GM23248 (cell line): Measurements from ENCODE around the gene GNL3. TPM values are rescaled to one million over a fixed set of nuclear protein-coding genes. Genes with fewer than 3 reads are reported as not detected.

ENCODE experiments used
- DNase-seq: peaks from one replicate; pipeline ENCODE4 v3.0.0-alpha.2; 2015
- H2AFZ ChIP-seq: fragments of 200-600 bp; sonication (generic); 2 replicates; pipeline ENCODE4 v1.6.1; 2016; ENCODE audit warnings: antibody characterized with exemption
- H3F3A ChIP-seq: fragments of 200-600 bp; sonication (generic); 2 replicates; pipeline ENCODE4 v1.6.1; 2016; ENCODE audit warnings: mild to moderate bottlenecking, antibody characterized with exemption, mixed run types; ENCODE audit not compliant: insufficient read depth
- H3K27ac ChIP-seq: fragments of 200-600 bp; sonication (generic); 2 replicates; pipeline ENCODE4 v1.5.1; 2016; ENCODE audit warnings: mild to moderate bottlenecking
- H3K27me3 ChIP-seq: fragments of 200-600 bp; sonication (generic); replicated peaks from 2 replicates; pipeline ENCODE4 v1.6.1; 2016; ENCODE audit warnings: mild to moderate bottlenecking; ENCODE audit not compliant: insufficient read depth
- H3K36me3 ChIP-seq: fragments of 200-600 bp; sonication (generic); 2 replicates; pipeline ENCODE4 v1.6.1; 2016; ENCODE audit warnings: low read depth, mild to moderate bottlenecking
- H3K4me1 ChIP-seq: fragments of 200-600 bp; sonication (generic); 2 replicates; pipeline ENCODE4 v1.6.1; 2016; ENCODE audit warnings: mild to moderate bottlenecking; ENCODE audit not compliant: insufficient read depth
- H3K4me2 ChIP-seq: fragments of 200-600 bp; sonication (generic); one replicate; pipeline ENCODE4 v1.6.1; 2016; ENCODE audit warnings: mild to moderate bottlenecking; ENCODE audit not compliant: unreplicated experiment
- H3K4me3 ChIP-seq: fragments of 200-600 bp; sonication (generic); 2 replicates; pipeline ENCODE4 v1.5.1; 2016; ENCODE audit warnings: mild to moderate bottlenecking
- H3K79me2 ChIP-seq: fragments of 200-600 bp; sonication (generic); 2 replicates; pipeline ENCODE4 v1.6.1; 2016; ENCODE audit warnings: mild to moderate bottlenecking; ENCODE audit not compliant: insufficient read depth
- H3K9ac ChIP-seq: fragments of 200-600 bp; sonication (generic); 2 replicates; pipeline ENCODE4 v1.6.1; 2016; ENCODE audit warnings: mild to moderate bottlenecking
- H3K9me2 ChIP-seq: fragments of 200-600 bp; sonication (generic); 2 replicates; pipeline ENCODE4 v1.6.1; 2016; ENCODE audit warnings: mixed run types, mild to moderate bottlenecking, moderate library complexity; ENCODE audit not compliant: insufficient read depth
- H3K9me3 ChIP-seq: fragments of 200-600 bp; sonication (generic); one replicate; pipeline ENCODE4 v1.6.1; 2017; ENCODE audit warnings: low read depth
- H4K20me1 ChIP-seq: fragments of 200-600 bp; sonication (generic); 2 replicates; pipeline ENCODE4 v1.6.0; 2016; ENCODE audit not compliant: insufficient read depth
- EZH2 ChIP-seq: fragments of 200-600 bp; sonication (generic); IDR thresholded peaks from 2 replicates; pipeline ENCODE4 v1.6.1; 2018; ENCODE audit warnings: antibody characterized with exemption, mild to moderate bottlenecking; ENCODE audit not compliant: insufficient read depth, poor library complexity, severe bottlenecking
- EZH2phosphoT487 ChIP-seq: fragments of 200-600 bp; sonication (generic); IDR thresholded peaks from 2 replicates; pipeline ENCODE4 v1.6.1; 2018; ENCODE audit warnings: antibody characterized with exemption, moderate library complexity, mild to moderate bottlenecking, low read depth; ENCODE audit not compliant: insufficient read depth
- WGBS, 2 experiments: methylation state at CpG; one replicate each; pipeline ENCODE4 v1.1.6; 2015 to 2017; ENCODE audit warnings: low lambda C conversion rate in 2 of 2, low coverage in 1 of 2; ENCODE audit errors: missing lambda C conversion rate in 2 of 2; 5-methylcytosine and 5-hydroxymethylcytosine counted together
- in situ Hi-C: fragments of 300-500 bp; cut with MboI; formaldehyde crosslinking; loops from 2 replicates; pipeline ENCODE4 v1.15.0; 2020
- polyA plus RNA-seq: library from polyadenylated mRNA; unstranded; fragments of >200 nt; fragmentation: Nextera tagmentation; extraction: Ambion mirVana; gene quantifications from 2 replicates; pipeline ENCODE4 v1.2.1, GENCODE V29; 2016
- total RNA-seq: library from RNA; depleted of rRNA; stranded (reverse); fragments of >200 nt; shearing (Covaris generic); gene quantifications from 2 replicates; pipeline ENCODE4 v1.2.3, GENCODE V29; 2014; rRNA removed

GNL3 gene
- 90.2 and 98.8 TPM in 2 replicates for total RNA-seq
- 95.3 and 108 TPM in 2 replicates for polyA plus RNA-seq

DNA sequence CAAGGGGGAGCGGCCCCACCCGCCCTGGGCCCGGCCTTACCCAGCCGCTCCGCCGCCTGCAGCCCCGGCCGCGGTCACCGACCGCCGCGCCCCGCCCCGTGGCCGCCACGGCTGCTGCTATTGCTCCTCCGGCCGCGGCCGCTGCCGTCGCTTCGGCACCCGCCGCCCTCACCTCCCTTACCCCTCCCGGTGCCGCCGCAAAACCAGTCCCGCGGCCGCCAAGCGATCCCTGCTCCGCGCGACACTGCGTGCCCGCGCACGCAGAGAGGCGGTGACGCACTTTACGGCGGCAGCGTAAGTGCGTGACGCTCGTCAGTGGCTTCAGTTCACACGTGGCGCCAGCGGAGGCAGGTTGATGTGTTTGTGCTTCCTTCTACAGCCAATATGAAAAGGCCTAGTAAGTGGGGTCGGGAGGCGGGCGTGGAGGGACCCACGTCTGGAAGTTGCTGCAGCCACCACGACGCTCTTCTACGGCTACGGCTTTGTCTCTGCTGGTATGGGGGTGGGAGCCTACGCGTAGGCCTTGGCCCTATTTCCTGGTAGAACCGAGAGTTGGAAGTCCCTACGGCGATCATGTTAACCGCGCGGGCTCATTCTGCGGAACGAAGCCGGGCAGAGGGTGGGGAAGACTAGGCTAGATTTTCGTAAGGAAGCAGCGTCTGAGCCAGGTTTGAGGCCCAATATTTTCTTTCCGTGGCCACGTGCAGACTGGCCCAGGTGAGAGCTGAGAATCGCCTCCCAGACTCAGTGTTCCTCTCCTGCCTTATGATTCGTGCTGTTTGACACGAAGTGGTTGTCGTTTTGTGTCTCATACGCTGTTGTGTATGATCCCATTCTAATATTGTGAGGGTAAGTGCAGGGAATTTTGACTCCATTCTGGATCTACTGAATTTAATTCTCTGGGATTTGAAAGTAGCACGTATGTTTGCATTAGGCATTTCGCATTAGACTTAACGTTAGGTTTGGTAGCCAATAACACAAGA lies at the start of gene GNL3, which contains the start of gene PBRM1:
TSS of gene GNL3 (plus strand) at position 324 of the 983 bp plus-strand sequence. CDS start at position 385, 61 bp downstream.
TSS of gene PBRM1 (minus strand) at position 205 of the 983 bp plus-strand sequence.
- in situ Hi-C loops: no loop called here
- DNase-seq: peak; percentile 99
- Histone ChIP-seq H3K36me3 (peaks cover 43% of the 10 kb centered on the region), H3K9me2 (no peaks in the 10 kb centered on the region), H3K9ac (peak within 1 kb of the TSS; percentile 96), H3K27ac (peak within 1 kb of the TSS; percentile 90), H3K4me2 (peak within 1 kb of the TSS; percentile 98), H3K4me1 (peaks cover 41% of the 10 kb centered on the region), H3K9me3 (no peaks in the 10 kb centered on the region), H3K4me3 (peak within 1 kb of the TSS; percentile 90), H3F3A (peaks cover 51% of the 10 kb centered on the region), H4K20me1 (no peaks in the 10 kb centered on the region), H3K27me3 (no peaks in the 10 kb centered on the region), H3K79me2 (peaks cover 95% of the 10 kb centered on the region), H2AFZ (peak within 1 kb of the TSS; percentile 64)
- TF ChIP-seq EZH2phosphoT487 (no peak), EZH2 (no peak)
- 1% methylated on average over 75 to 76 of the region's 82 CpGs for WGBS, 2 experiments

DNA sequence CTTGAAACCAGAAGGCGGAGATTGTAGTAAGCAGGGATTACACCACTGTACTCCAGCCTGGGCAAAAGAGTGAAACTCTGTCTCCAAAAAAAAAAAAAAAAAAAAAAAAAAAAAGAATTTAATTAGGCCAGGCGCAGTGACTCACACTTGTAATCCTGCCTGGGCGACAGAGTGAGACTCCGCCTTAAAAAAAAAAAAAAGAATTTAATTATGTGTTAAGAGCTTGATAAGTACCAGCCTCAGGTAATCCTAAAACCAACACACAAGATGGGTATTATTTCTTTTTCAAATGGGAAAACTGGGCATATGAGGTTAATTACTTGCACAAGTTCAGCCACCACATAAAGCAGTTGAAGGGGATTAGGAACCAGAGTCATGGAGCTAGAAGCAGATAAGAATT lies 49.2 kb upstream of the GNL3 start:
- H3K9me3 ChIP-seq: no peaks in the 10 kb centered on the region
- H3K4me1 ChIP-seq: no peaks in the 10 kb centered on the region; the same call in 1 of the 2 replicates
- H4K20me1 ChIP-seq: no peaks in the 10 kb centered on the region
- no peak overlapping the region for H3K9ac ChIP-seq
- DNase-seq: peak; percentile 77
- no peak overlapping the region for H2AFZ ChIP-seq
- TF ChIP-seq EZH2 (no peak), EZH2phosphoT487 (no peak)
- peak overlapping the region; percentile 36 for H3K27ac ChIP-seq
- H3K27me3 ChIP-seq: no peaks in the 10 kb centered on the region
- H3K4me3 ChIP-seq: no peak overlapping the region
- no peak overlapping the region for H3K4me2 ChIP-seq
- no peaks in the 10 kb centered on the region for H3K9me2 ChIP-seq
- in situ Hi-C loops: no loop called here
- peaks cover 39% of the 10 kb centered on the region for H3K36me3 ChIP-seq
- WGBS, 2 experiments: 21 to 28% methylated on average over 4 of the region's 4 CpGs
- 0 out of 2 replicates have a peak, but pooled peaks cover 8% of the 10 kb centered on the region for H3K79me2 ChIP-seq
- peaks cover 16% of the 10 kb centered on the region for H3F3A ChIP-seq

DNA sequence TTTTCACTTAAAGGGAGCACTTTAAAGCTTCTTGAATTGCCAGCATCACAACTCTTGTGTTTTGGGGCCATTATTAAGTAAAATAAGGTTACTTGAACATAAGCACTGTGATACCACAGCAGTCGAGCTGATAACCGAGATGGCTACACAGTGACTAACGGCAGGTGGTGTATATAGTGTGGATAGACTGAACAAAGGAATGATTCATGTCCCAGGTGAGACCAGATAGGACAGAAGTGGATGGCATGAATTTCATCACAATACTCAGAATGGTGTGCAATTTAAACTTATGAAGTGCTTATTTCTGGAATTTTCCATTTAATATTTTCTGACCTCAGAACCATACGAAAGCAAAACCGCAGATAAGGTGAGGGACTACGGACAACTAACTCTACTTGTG lies 40.3 kb upstream of the GNL3 start:
- H4K20me1 ChIP-seq: no peaks in the 10 kb centered on the region
- H3K4me3 ChIP-seq: no peak overlapping the region
- in situ Hi-C loops: no loop called here
- peaks cover 24% of the 10 kb centered on the region for H3F3A ChIP-seq
- no peak overlapping the region for H2AFZ ChIP-seq
- DNase-seq: no peak
- TF ChIP-seq EZH2: no peak
- TF ChIP-seq EZH2phosphoT487: no peak
- H3K9ac ChIP-seq: no peak overlapping the region
- peaks cover 12% of the 10 kb centered on the region for H3K79me2 ChIP-seq
- no peak overlapping the region for H3K4me2 ChIP-seq
- 96 to 97% methylated on average over 6 of the region's 6 CpGs for WGBS, 2 experiments
- H3K36me3 ChIP-seq: peaks cover 53% of the 10 kb centered on the region
- H3K27me3 ChIP-seq: no peaks in the 10 kb centered on the region
- peaks cover 4% of the 10 kb centered on the region; the same call in 1 of the 2 replicates for H3K9me2 ChIP-seq
- no peak overlapping the region for H3K27ac ChIP-seq
- no peaks in the 10 kb centered on the region for H3K9me3 ChIP-seq
- peaks cover 21% of the 10 kb centered on the region for H3K4me1 ChIP-seq

- in situ Hi-C loops: no loop called here
- H3K27ac ChIP-seq: peak overlapping the region; percentile 86
- DNase-seq: peak; percentile 71
- peaks cover 12% of the 10 kb centered on the region for H3K79me2 ChIP-seq
- H3K9me3 ChIP-seq: no peaks in the 10 kb centered on the region
- no peaks in the 10 kb centered on the region for H4K20me1 ChIP-seq
- no peaks in the 10 kb centered on the region for H3K27me3 ChIP-seq
- 0 out of 2 replicates have a peak overlapping the region, but pooled peaks have one; percentile 2 for H2AFZ ChIP-seq
- peak overlapping the region; percentile 69 for H3K4me2 ChIP-seq
- peaks cover 4% of the 10 kb centered on the region; the same call in 1 of the 2 replicates for H3K9me2 ChIP-seq
- H3K36me3 ChIP-seq: peaks cover 58% of the 10 kb centered on the region
- peak overlapping the region; percentile 19; the same call in 1 of the 2 replicates for H3K4me3 ChIP-seq
- peak overlapping the region; percentile 37 for H3K9ac ChIP-seq
- peaks cover 23% of the 10 kb centered on the region for H3K4me1 ChIP-seq
- peaks cover 34% of the 10 kb centered on the region for H3F3A ChIP-seq
- 80 to 86% methylated on average over 5 of the region's 5 CpGs for WGBS, 2 experiments
- no peak for TF ChIP-seq EZH2
- no peak for TF ChIP-seq EZH2phosphoT487
Measured at GRCh38 chr3:52649461-52650210, 36.2 kb upstream of the GNL3 start.
